Inflammatory macrophage treated with lipopolysaccharide for 1 hour (primary cell): ENCODE data around the gene ANKRD50.
A peak's percentile ranks its signal among the peaks of the same experiment; 100 is the strongest.

Source experiments
- DNase-seq, 2 donors: peaks; one replicate each; pipeline ENCODE4 v3.0.0-alpha.2; 2020 to 2022

ANKRD50 gene, protein sequence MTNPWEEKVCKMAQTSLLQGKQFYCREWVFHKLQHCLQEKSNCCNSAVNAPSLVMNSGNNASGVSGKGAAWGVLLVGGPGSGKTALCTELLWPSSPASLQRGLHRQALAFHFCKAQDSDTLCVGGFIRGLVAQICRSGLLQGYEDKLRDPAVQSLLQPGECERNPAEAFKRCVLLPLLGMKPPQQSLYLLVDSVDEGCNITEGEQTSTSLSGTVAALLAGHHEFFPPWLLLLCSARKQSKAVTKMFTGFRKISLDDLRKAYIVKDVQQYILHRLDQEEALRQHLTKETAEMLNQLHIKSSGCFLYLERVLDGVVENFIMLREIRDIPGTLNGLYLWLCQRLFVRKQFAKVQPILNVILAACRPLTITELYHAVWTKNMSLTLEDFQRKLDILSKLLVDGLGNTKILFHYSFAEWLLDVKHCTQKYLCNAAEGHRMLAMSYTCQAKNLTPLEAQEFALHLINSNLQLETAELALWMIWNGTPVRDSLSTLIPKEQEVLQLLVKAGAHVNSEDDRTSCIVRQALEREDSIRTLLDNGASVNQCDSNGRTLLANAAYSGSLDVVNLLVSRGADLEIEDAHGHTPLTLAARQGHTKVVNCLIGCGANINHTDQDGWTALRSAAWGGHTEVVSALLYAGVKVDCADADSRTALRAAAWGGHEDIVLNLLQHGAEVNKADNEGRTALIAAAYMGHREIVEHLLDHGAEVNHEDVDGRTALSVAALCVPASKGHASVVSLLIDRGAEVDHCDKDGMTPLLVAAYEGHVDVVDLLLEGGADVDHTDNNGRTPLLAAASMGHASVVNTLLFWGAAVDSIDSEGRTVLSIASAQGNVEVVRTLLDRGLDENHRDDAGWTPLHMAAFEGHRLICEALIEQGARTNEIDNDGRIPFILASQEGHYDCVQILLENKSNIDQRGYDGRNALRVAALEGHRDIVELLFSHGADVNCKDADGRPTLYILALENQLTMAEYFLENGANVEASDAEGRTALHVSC (N-terminal part only)

DNA sequence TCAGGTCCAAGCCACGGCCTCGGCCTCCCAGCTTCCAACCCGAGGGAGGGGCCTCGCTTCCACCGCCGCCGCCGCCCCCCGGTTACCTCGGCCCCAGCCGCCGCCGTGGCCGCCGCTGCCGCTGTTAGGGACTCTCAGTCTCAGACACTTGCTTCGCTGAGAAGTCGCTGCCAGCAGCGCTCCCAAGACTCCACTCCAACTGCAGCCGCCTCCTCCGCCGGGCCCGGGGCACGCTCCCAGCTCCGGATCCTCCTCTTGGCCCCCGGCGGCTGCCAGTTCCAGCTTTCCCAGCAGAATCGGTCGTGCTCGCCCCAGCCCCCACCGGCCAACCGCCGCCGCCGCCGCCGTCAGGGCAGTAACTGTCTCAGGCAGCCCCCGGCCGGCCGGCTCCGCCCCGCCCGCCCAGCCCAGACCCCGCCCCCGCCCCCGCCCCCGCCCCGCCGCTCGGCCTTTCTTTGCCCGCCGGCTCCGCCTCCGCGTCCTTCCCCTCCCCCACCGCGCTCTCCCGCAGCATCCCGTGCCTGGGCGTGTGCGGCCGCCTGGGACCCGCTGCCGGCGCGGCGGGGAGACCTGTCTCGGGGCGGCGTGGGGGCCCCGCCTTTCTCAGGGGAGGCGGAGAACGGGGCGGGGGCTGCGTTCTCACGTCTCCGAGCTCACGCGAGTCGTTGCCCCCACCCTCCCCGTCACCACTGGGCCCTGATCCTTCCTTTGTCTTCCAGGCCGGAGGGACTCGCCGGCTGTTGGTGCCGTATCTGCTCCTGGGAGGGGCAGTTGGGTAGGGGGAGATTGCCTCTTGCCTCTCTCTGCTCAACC, at the start of gene ANKRD50:
Gene ANKRD50, minus strand, starts transcription at position 361 of the 813 bp plus-strand sequence. CDS start 2,221 bp downstream, outside the sequence.
- peak; percentile 53 to 58 for DNase-seq

DNA sequence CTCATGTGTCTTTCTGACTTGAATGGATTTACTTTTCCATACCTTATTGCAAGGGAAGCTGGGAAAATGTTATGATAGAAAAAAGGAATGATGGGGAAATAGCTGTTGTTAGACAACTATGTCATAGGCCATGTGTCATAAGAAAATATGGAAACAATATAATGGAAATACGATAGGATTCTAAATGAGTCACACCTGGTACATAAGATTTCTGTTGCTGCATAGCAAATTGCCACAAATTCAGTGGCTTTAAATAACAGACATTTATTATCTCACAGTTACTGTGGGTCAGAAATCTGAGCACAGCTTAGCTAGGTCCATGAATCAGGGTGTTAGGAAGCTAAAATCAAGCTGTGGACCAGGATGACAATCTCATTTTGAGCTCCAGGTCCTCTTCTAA, 44.6 kb upstream of the ANKRD50 start:
- DNase-seq, result no peak

DNA sequence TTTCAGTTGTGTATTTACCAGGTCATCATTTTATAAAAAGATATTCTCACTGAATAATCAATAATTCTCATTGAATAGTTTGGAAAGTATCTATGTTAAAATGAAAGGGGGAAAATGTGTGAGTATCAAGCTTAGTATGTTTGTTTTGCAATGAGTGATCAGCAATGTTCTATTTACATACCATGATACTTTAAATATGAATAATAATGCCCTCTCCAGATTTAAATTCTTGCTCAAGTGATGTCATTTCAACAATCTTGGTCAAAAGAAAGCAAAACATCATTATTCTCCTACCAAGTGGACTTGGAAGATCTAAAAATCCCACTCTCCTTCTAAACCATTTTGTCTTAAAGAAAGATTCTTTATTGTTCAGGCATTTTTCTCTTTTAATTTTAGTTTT, 42.1 kb upstream of the ANKRD50 start:
- no peak for DNase-seq

DNA sequence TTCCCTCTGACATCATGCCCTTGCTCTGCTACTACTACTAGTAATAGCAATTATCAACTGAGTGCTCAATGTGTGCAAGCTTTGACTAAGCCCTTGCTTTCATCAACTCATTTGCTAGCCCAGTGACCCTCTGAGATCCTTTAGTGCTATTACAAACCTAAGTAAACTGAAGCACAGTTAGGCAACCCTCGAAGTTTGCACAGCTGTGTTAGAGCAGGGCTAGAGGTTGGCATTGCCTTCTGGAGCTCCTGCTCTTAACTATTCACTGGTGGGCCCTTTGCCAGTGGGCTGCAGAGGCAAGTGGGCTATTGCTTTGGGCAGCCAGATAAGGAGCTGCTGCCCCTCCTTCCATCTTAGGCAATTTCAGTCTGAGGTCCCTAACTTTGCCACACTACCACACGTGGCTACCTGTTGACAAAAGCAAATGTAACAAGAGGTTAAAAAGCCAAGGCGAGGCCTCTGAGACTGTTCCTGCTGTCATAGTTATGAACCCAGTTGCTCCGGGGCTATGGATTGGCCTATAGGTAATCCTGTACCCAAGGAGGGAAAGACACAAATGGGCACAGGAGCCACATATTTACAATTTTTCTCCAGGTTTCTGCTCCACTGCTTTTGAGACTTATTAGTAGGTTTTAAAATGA, 41.5 kb upstream of the ANKRD50 start:
- DNase-seq, result no peak

DNA sequence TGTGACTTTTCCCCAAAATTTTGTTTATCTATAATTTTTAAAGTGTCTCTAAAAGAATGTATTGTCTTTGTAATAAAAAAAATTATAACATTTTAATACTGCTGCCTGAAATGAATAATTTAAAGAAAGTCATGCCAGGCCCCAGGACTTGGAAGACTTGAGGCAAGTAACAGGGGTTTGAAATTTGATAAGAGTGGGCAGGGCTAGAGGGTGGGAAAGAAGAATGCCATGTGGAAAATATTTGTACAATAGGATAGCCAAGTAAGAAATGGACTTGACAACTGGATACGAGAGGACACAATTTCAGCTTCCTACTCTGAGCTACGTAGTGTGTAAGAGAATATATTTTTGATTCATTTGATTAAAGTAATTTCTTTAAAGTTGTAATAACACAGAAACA, 36.9 kb upstream of the ANKRD50 start:
- DNase-seq, result no peak

DNA sequence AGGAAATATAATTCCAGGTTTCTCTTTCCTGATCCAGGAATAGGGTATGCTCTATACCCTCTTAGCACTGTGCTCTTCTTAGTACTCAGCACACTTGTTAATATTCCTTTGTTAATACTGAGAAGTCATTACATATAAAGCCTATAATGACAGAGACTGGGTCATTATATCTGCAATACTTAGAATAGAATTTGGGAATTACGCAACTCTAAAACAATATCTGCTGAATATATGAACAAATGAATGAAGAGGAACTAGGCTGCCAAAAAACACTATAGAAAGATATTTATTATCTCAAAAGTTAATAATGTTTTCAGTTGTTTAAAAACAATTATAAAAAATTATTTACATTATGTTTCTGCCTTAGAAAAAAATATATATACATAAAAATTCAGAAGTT, 36.4 kb upstream of the ANKRD50 start:
- DNase-seq, result no peak

DNA sequence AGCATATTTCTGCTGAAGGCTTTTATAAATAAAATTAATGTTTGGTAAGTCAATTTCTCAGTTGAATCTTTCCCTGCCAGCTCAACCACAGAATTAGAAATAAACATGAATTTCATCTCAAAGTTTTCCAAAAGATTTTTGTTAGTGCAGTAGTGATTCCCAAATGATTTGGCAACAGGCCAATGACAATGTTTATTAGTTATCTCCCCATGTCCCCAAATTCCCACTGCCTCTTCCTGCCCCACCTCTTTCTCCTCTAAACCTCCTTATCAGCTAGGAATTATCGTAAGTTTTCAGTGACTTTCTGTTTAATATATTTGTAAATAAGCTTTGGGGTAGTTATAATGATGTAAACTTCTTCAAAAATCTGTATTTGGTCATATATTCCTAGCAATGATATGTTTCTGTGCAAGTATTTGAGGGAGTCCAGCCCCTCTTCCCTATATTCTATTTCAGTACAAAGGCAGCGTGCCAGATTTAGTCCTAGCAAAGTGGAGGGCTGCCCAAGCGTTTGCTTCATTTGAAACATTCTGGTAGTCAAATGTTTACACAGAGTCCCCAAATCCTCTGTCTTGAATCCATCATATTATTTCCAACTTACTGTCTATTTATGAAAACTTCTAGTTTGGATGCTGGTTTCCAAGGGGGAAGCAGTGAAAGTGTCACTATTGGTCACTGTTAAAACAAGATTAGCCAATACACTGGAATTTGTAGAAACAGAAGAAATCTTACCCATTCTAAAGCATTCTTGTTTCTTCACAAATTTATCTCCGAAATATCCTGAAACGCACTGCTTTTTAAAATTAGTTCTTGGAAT, 33.7 kb upstream of the ANKRD50 start:
- no peak for DNase-seq

DNA sequence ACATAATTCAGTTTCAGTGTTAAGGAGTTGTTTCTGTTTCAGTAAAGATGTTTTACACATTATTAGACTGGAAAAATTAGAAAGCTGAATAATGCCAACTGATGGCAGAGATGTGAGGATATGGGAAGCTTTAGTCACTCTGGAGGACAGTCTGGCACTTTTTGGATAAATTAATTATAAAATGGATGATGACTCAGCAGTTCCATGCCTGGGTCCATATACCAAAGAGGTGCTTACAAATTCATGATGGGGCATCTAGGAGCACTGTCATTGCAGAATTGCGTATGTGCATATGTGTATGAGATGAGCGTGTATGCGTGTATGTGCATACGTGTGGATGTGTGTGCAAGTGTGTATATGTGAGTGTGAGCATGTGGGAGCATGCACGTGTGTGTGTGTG, 31.2 kb upstream of the ANKRD50 start:
- DNase-seq, result no peak

DNA sequence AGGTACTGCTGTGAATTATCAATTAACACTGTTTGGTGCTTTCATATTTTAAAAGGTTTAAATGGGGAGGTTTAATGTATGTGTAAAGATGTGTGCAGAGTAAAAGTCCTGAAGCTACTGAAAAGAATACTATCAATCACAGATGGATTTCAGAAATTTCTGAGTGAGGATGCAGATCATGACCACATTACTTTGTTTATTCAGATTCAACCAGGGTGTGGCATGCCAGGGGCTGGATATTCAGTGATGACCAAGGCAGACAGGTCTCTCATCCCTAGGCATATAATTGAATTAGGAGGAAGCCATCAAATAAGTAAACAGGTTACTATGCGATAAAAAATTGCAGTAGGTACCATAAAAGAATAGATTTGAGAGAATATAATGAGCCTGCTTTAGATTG, 28.0 kb upstream of the ANKRD50 start:
- no peak for DNase-seq

DNA sequence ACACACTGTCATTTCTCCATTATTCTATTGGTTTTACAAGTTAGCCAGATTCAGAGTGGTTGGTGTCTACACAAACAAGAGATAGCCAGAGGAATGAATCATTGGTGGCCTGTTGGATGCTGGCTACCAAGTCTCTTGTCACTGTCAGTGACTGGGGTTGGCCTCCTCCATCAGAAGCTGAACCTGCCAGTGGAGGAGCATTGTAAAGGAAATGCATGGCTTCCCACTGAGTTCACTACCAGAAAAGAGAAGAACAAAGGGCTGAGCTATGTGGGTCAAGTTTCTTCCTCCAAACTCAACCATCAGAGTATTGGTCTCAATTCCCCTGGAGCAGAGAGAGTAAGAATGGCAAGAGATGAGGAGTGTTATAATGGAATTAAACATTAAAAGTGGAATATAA, 26.5 kb upstream of the ANKRD50 start:
- DNase-seq, result no peak

DNA sequence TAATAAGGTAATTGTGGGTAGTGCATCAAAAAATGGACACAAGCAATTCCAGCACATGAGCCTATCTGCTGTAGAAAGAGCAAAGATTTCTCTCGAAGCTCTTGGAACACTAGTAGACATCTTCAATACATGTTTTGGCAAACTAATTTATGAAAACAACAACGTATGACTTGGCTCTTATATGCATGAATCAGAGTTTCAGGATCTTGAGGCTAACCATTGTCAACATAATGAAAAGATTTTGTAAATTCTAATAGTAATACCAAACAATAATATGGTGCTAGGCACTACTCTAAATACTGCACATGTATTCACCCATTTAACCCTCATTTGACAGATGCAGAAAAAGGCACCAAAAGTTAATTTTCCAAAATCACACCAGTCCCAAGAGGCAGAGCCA, 25.1 kb upstream of the ANKRD50 start:
- DNase-seq, result no peak

DNA sequence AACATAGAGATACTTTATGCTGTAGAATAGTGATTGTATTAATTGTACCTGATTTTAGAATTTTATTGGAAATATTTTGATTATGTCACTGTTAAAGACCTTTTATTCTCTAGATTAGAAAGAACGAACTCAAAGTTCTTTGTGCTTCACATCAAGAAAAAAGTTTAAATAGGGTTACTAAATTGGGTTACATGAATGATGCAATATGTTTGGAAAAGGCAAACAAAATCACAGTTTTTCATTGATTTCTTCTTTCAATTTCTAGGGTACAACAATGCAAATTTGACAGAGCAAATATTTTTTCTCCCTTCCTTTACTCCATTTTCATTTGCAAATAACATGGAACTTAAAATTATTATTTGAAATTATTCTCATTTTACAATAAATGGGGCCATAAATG, 24.0 kb upstream of the ANKRD50 start:
- no peak for DNase-seq

DNA sequence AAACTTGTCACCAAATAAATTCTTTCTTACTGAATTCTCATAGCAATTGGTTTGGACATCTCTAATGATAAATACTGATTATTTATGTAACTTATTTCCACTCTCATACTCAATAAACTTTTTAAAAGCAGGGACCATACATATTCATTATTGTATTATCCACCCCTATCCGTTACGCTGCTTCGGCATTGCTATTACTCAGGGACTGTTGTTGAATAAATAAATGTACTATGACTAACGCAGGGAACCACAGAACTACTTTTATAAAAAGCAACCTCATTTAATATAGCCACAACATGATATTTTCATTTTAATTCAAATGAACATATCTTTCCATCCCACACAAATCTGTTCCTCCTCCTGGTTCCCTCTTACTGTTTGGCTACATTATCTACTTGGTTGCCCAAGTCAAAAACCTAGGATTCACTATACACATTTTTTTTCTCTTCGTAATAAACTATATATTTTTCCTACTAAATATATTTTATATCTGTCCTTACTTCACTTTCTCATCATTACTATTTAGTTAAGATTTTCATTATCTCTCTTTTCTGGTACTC, 14.9 kb upstream of the ANKRD50 start:
- no peak for DNase-seq

DNA sequence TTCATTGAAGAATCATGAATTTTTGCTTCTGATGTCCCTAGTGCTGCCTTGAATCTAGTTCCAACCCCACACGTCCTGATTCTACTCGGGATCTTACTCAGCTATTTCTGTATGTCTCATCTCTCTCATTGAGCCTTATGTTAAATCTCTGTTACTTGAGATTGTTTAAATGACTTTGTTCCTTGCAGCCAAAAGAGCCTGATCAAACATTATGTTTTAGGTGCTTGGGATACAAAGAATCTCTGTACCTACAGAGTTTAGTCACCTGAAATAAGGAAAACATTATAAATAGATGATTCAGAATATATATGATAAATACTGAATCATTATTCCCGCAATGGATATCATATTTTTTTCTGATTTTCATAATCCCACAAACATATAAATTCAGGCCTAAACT, 13.7 kb upstream of the ANKRD50 start:
- no peak for DNase-seq

DNA sequence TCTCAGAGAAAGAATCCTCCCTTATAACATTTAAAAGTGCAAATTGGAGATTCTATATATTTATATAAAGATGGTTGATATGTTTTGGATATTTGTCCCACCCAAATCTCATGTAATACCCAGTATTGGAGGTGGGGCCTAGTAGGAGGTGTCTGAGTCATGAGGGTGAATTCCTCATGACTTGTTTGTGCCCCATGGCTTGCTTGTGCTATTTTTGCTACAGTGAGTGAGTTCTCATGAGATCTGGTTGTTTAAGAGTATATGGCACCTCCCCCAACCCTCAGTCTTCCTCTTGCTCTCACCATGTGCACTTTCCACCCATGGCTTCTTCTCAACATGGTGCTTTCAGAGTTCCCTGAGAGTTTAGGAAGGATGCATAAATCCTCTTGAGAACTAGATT, 9.5 kb upstream of the ANKRD50 start:
- DNase-seq, result peak; percentile 16 to 65

DNA sequence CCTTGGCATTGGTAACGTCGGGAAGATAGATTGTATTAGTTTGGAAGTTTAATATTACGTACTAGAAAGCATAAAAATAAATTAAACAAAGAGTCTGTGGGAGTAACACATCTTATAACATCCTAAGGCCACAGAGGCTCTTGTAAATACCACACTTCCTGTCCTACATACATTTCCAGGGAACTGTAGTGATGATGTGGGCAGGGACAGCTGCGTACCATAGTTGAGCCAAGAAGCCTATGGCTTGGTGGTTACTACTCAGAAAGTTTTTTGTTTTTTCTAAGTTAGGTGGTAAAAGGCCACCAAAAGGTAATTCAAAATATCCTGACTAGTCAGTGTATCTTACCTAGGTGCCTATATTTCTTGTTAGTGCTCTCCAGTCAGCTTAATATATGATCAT, 4.6 kb upstream of the ANKRD50 start:
- DNase-seq, result no peak

DNA sequence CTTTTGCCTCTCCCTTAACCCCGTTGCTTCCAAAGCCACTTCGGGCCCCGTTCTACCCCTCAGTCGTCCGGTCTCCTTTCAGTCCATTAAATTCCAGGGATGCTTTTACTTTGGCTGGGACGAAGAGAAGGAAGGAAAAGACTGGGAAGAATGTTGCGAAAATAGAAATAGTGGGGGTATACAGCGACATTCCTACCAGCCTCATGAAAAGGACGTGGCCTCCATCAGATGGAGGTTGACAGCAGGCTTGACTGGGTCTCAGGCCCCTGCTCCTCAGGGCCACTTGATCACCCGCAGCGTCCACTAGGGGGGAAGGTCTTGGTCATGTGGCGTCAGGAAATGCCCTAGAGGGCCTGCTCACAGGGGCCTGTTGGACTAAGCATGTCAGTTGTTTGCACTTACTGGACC, 657 bp upstream of the ANKRD50 start:
- DNase-seq, result peak; percentile 54 to 60

DNA sequence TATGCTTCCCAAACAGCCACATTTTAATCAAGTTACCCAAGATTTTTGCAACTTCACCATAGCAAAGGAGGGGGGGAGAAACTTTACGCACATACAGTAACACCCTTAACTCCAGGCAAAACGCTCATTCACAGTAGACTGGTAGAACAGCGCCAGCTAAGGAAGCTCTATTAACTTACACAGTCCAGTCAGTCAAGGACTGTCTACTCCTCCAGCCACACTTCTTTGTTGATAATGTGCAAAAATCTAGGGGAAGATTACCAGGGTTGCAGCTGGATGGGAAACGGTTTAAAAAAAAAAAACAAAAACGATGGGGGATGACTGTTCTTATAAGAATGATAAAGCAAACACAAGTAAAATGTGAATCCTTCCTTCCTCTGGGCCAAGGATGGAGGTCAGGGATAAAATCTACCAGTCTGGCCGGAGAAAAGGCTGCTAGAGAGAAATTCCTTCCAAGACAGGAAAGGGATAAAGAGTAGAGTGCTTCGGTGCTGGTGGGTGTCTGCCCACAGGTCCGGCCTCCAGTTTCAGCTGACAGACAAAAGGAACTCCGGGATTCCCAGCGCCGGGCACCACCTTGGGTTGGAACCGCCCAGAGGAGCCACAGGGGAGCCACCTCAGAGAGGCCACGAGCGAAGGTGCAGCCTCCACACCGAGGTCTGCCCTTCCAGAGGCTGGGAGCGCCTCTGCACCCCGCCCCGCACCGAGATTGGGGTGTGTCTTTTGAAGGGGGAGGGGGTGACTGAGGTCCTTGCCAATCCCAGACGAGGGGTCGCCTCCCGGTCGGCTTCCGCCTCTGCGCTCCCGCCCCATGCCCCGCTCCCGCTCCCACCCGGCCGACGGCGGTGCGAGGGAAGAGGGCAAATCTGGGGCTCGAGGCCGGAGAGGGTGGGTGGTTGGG, 811 bp downstream of the ANKRD50 start:
- peak; percentile 67 to 75 for DNase-seq

DNA sequence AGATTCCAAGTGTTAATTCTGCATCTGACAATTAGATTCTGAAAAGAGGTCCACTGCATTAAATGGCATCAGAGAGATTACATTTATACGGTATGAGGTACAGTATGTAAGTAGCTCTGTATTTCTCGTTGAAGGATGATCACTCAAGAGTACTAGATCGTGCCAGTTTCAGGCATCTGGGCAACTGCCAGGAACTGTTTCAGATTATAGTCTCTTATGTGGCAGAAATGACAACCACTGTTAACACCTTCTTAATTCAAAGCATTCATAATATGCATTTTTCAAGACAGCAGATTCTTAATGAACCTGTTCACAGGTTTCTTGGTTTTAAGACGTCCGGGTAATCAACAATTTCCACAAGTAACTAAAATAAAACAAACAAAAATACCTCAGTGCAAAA, 1.6 kb downstream of the ANKRD50 start:
- no peak for DNase-seq
